Spleen (tissue), 11 donors: ENCODE data around the gene FARP1. TPM values are rescaled to one million over a fixed set of nuclear protein-coding genes. Genes with fewer than 3 reads are reported as not detected.

Source experiments
- DNase-seq: peaks from one replicate; pipeline ENCODE4 v3.0.0-alpha.2; 2020
- H3K27ac ChIP-seq, 8 donors: fragments of 200-600 bp; sonication (generic) in 7 of 8; 1 replicate in 4 of 8; 2 replicates in 4 of 8; pipeline versions ENCODE4 v1.5.0 to v1.8.0; 2016 to 2021; ENCODE audit warnings: inconsistent platforms in 4 of 8, mild to moderate bottlenecking in 4 of 8, moderate library complexity in 1 of 8
- H3K27me3 ChIP-seq, 7 donors: fragments of 200-600 bp; sonication (generic) in 6 of 7; replicated peaks in 1 of 7; 1 replicate in 4 of 7; 2 replicates in 3 of 7; pipeline versions ENCODE4 v1.5.0 to v1.8.0; 2016 to 2021; ENCODE audit warnings: inconsistent platforms in 3 of 7, mild to moderate bottlenecking in 1 of 7
- H3K36me3 ChIP-seq, 6 donors: fragments of 200-600 bp; sonication (generic) in 5 of 6; 1 replicate in 4 of 6; 2 replicates in 2 of 6; pipeline versions ENCODE4 v1.5.0 to v1.8.0; 2016 to 2021; ENCODE audit warnings: inconsistent platforms in 2 of 6
- H3K4me1 ChIP-seq, 6 donors: fragments of 200-600 bp; sonication (generic) in 5 of 6; 1 replicate in 3 of 6; 2 replicates in 3 of 6; pipeline versions ENCODE4 v1.5.0 to v1.8.0; 2016 to 2021; ENCODE audit warnings: inconsistent platforms in 3 of 6
- H3K4me3 ChIP-seq, 8 donors: fragments of 200-600 bp; sonication (generic) in 7 of 8; 1 replicate in 4 of 8; 2 replicates in 4 of 8; pipeline versions ENCODE4 v1.5.0 to v1.8.0; 2016 to 2021; ENCODE audit warnings: inconsistent platforms in 4 of 8, mild to moderate bottlenecking in 4 of 8, moderate library complexity in 2 of 8
- H3K9me3 ChIP-seq, 8 donors: fragments of 200-600 bp; sonication (generic) in 7 of 8; 1 replicate in 4 of 8; 2 replicates in 4 of 8; pipeline versions ENCODE4 v1.5.0 to v1.8.0; 2016 to 2021; ENCODE audit warnings: inconsistent platforms in 4 of 8
- POLR2A ChIP-seq, 3 donors: fragments of 450-650 bp; IDR thresholded peaks; one replicate each; pipeline ENCODE4 v1.5.1; 2017; ENCODE audit warnings: antibody characterized with exemption in 3 of 3, mild to moderate bottlenecking in 1 of 3
- POLR2AphosphoS5 ChIP-seq, 3 donors: sonication (generic); formaldehyde crosslinking; IDR thresholded peaks; one replicate each; pipeline ENCODE4 v1.5.1; 2017; ENCODE audit warnings: antibody characterized with exemption in 3 of 3
- WGBS, 5 donors: extraction: QIAGEN DNeasy Blood & Tissue Kit in 3 of 5; methylation state at CpG; one replicate each; pipeline versions ENCODE4 v1.1.5 to v1.1.7; 2013 to 2018; 5-methylcytosine and 5-hydroxymethylcytosine counted together
- intact Hi-C: fragments of 100-400 bp; cut with DNase I; formaldehyde crosslinking; loops from one replicate; pipeline ENCODE4 v1.15.0; 2023; ENCODE audit warnings: low total_unique reads
- polyA plus RNA-seq, 3 donors: library from polyadenylated mRNA; stranded (reverse); fragments of 200-250 nt; gene quantifications; one replicate each; pipeline ENCODE4 v1.2.1, GENCODE V29; 2013
- total RNA-seq, 7 donors: library from RNA; depleted of rRNA in 3 of 7; stranded (reverse); fragments of >200 nt in 3 of 7; fragmentation: NEBNext Ultra II Directional in 4 of 7; extraction: Animal tissue kit (Norgen Biotek cat#: 25700) in 4 of 7; gene quantifications; one replicate each; pipeline versions ENCODE4 v1.1.0 to v1.2.1, GENCODE V29; 2016 to 2021
- TF ChIP-seq, protein P1 (sequence below), 11 experiments: fragments of 200-600 bp in 7 of 11; fragments of 450-650 bp in 4 of 11; sonication (generic) in 4 of 11; IDR thresholded peaks in 8 of 11; conservative IDR thresholded peaks in 3 of 11; 1 replicate in 7 of 11; 2 replicates in 4 of 11; pipeline versions ENCODE4 v1.4.0 to v1.8.0; 2016 to 2021; ENCODE audit warnings: antibody characterized with exemption in 11 of 11, inconsistent platforms in 4 of 11, mild to moderate bottlenecking in 1 of 11
- donor health status: healthy with polysubstance abuse.
- donor health status: DM: no; HTN: no; CAD: no; lungs with moderate emphysema.
- donor health status: DM: no; HTN: no; CAD: no.
- donor health status: Bipolar disorder and iron deficiency.
- donor health status: healthy.
- donor health status: DM: no; HTN: no; CAD: no.
- donor health status: DM: yes; HTN: yes; CAD: no.

Gene FARP1
- total and polyA plus RNA-seq, 10 donors, result 3.7 to 60.9 (median 33.0) TPM

DNA sequence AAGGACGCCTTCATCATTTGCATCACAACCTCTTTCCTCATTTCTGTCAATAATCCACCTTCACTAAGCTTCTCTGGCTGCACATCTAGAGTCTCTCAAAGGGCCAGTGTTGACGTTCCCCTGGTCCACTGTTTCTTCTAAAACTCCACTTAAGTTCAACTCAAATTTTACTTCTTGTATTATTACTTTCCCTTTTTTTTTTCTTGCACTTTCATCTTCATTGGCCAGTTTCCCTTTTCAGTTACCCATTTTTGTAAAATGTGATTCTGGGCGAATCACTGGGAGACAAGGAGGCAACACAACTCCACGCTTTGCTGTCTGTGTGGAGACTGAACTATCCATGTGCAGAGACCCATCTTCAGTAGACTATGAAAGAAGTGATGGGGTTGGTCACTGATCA is 162.8 kb downstream of the FARP1 start:
- no peaks in the 10 kb centered on the region for H3K27me3 ChIP-seq
- TF ChIP-seq POLR2A (IDR thresholded peaks at IDR 0.05), result no peak
- TF ChIP-seq, protein P1, sequence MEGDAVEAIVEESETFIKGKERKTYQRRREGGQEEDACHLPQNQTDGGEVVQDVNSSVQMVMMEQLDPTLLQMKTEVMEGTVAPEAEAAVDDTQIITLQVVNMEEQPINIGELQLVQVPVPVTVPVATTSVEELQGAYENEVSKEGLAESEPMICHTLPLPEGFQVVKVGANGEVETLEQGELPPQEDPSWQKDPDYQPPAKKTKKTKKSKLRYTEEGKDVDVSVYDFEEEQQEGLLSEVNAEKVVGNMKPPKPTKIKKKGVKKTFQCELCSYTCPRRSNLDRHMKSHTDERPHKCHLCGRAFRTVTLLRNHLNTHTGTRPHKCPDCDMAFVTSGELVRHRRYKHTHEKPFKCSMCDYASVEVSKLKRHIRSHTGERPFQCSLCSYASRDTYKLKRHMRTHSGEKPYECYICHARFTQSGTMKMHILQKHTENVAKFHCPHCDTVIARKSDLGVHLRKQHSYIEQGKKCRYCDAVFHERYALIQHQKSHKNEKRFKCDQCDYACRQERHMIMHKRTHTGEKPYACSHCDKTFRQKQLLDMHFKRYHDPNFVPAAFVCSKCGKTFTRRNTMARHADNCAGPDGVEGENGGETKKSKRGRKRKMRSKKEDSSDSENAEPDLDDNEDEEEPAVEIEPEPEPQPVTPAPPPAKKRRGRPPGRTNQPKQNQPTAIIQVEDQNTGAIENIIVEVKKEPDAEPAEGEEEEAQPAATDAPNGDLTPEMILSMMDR (IDR thresholded peaks at IDR 0.05 in 8 of 11, conservative IDR thresholded peaks at IDR 0.05 in 3 of 11), result no peak
- TF ChIP-seq POLR2AphosphoS5 (IDR thresholded peaks at IDR 0.05), result no peak
- no peaks in the 10 kb centered on the region for H3K9me3 ChIP-seq
- no peaks in the 10 kb centered on the region for H3K36me3 ChIP-seq
- peaks cover 0 to 12% (median 6%) of the 10 kb centered on the region in 6 donors for H3K4me1 ChIP-seq
- DNase-seq, result no peak
- no peak overlapping the region for H3K27ac ChIP-seq
- 68 to 93% (median 85%) methylated on average over 4 of the region's 4 CpGs for WGBS, 5 donors
- H3K4me3 ChIP-seq, result no peak overlapping the region
- intact Hi-C loops, result no loop called here

DNA sequence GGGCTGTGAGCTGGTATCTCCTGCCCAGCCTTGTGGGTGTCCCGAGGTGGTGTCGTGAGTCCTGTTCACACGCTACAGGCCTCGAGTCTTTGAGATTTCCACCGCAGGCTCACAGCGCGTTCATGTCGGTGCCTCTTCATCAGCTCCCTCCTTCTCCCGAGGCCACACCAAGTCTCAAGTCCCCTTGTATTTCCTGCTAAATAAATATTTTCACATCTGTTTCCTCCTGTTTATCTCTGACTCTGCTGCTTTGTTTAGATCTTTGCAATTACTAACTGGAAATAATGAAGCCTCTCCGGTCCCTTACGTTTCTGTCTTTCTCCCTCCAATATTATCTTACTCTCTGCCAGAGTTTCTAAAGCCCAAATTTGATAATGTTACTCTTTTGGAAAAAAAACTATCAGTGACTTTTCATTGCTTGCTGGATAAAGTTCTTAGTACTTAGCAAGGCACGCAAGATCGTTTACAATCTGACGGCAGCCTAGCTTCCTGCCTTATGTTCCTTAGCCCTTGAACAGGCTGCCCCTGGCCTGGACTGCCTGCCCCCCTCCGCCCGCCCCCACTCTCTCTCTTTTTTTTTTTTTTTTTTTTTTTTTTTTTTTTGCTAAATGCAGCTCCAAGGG is 164.7 kb downstream of the FARP1 start:
- no peak for DNase-seq
- intact Hi-C loops, result no loop called here
- 44 to 66% (median 50%) methylated on average over 16 of the region's 16 CpGs for WGBS, 5 donors
- Histone ChIP-seq H3K27me3 (no peaks in the 10 kb centered on the region), H3K27ac (peak overlapping the region in 5 of 8 donors; percentile 2 to 64 (median 37)), H3K4me3 (no peak overlapping the region), H3K9me3 (no peaks in the 10 kb centered on the region), H3K4me1 (peaks cover 0 to 14% (median 6%) of the 10 kb centered on the region in 6 donors), H3K36me3 (no peaks in the 10 kb centered on the region)
- TF ChIP-seq, protein P1 (IDR thresholded peaks at IDR 0.05 in 8 of 11, conservative IDR thresholded peaks at IDR 0.05 in 3 of 11), result no peak
- TF ChIP-seq POLR2AphosphoS5 (IDR thresholded peaks at IDR 0.05), result no peak
- TF ChIP-seq POLR2A (IDR thresholded peaks at IDR 0.05), result no peak

DNA sequence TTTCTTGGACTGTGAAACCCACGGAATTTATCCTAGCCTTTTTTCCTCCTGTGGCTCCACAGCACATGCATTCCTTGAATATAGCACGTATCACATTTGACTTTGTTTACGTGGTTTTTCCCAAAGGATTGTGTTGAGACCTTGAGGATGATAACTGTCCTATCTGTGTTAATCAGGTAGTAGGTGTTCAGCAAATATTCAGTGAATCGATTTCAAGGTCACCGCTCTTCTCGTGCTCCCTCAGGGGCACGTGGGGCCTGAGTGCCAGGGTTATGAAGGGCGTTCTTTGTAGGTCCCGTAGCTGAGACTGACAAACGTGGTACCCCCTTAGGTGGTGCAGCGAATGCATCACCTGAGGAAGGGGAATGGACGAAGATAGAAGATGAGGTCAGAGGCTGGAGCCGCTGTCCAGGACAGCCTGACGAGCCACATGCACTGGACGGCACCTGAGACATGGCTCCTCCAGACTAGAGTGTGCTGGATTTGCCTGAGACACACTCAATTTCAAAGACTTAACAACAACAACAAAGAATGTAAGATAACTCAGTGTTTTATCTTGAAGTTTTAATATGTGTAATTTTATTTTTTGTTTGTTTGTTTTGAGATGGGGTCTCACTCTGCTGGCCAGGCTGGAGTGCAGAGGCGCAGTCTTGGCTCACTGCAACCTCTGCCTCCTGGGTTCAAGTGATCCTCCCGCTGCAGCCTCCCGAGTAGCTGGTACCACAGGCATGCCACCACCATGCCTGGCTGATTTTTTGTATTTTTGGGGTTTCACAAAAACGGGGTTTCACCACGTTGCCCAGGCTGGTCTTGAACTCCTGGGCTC is 165.4 kb downstream of the FARP1 start:
- no peak for DNase-seq
- 69 to 77% (median 72%) methylated on average over 20 of the region's 20 CpGs for WGBS, 5 donors
- H3K9me3 ChIP-seq, result no peaks in the 10 kb centered on the region
- intact Hi-C loops, result no loop called here
- H3K27ac ChIP-seq, result peak overlapping the region in 4 of 8 donors; percentile 2 to 64 (median 35)
- H3K4me3 ChIP-seq, result no peak overlapping the region
- no peaks in the 10 kb centered on the region for H3K27me3 ChIP-seq
- no peaks in the 10 kb centered on the region for H3K36me3 ChIP-seq
- H3K4me1 ChIP-seq, result peaks cover 0 to 14% (median 6%) of the 10 kb centered on the region in 6 donors
- TF ChIP-seq, protein P1 (IDR thresholded peaks at IDR 0.05 in 8 of 11, conservative IDR thresholded peaks at IDR 0.05 in 3 of 11), result no peak
- TF ChIP-seq POLR2A (IDR thresholded peaks at IDR 0.05) (no peak), POLR2AphosphoS5 (IDR thresholded peaks at IDR 0.05) (no peak)
